Measurements from ENCODE around the gene FAM216A. TPM values are rescaled to one million over a fixed set of nuclear protein-coding genes. Genes with fewer than 3 reads are reported as not detected.

FAM216A gene
- total RNA-seq, 4 donors from 2014 or later = 2.3 to 5.0 (median 3.2) TPM

- 49% methylated on average over 5 of the region's 5 CpGs for WGBS
- H3K9me3 ChIP-seq = no peaks in the 10 kb centered on the region
- peaks cover 31% of the 10 kb centered on the region for H3K4me1 ChIP-seq
- TF ChIP-seq CTCF (IDR thresholded peaks at IDR 0.05) = no peak
- TF ChIP-seq EP300 (IDR thresholded peaks at IDR 0.05) = no peak
- no peak for TF ChIP-seq POLR2AphosphoS5 (IDR thresholded peaks at IDR 0.05)
- TF ChIP-seq POLR2A (IDR thresholded peaks at IDR 0.05) = no peak
- peak overlapping the region; percentile 81 for H3K4me3 ChIP-seq
- H3K27ac ChIP-seq = no peak overlapping the region
- H3K36me3 ChIP-seq = peaks cover 29% of the 10 kb centered on the region
- DNase-seq (ENCODE audit: low spot score in 2 of 2) = no peak
- no peaks in the 10 kb centered on the region for H3K27me3 ChIP-seq
These were observed 1.9 kb upstream of the FAM216A start for GRCh38 chr12:110466791-110467190.

DNA sequence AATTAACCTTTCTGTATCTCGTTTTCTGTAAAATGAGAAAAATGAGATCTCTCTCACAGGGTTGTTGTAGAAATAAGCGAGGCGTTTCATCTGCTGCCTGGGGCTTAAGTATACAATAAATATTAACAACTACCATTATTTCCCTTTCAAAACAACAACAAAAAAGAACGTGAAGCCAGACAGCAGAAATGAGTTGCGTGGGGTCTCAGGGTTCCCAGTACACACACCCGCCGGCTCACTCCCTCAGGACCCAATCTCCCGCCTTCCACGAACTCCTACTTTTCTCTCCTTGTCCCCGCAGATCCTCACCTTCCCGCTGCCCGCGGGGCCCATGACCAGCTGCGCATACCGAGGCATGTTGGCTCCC is 815 bp upstream of the FAM216A start:
- H3K27me3 ChIP-seq = no peaks in the 10 kb centered on the region
- H3K9me3 ChIP-seq = no peaks in the 10 kb centered on the region
- TF ChIP-seq POLR2A (IDR thresholded peaks at IDR 0.05) = peak in 1 of 2 donors; percentile 75
- TF ChIP-seq EP300 (IDR thresholded peaks at IDR 0.05) = no peak
- no peak for TF ChIP-seq POLR2AphosphoS5 (IDR thresholded peaks at IDR 0.05)
- no peak for TF ChIP-seq CTCF (IDR thresholded peaks at IDR 0.05)
- peak overlapping the region; percentile 91 for H3K27ac ChIP-seq
- DNase-seq (ENCODE audit: low spot score in 2 of 2) = no peak
- H3K4me3 ChIP-seq = peak overlapping the region; percentile 81
- peaks cover 19% of the 10 kb centered on the region for H3K36me3 ChIP-seq
- peaks cover 31% of the 10 kb centered on the region for H3K4me1 ChIP-seq
- 0% methylated on average over 15 of the region's 15 CpGs for WGBS

DNA sequence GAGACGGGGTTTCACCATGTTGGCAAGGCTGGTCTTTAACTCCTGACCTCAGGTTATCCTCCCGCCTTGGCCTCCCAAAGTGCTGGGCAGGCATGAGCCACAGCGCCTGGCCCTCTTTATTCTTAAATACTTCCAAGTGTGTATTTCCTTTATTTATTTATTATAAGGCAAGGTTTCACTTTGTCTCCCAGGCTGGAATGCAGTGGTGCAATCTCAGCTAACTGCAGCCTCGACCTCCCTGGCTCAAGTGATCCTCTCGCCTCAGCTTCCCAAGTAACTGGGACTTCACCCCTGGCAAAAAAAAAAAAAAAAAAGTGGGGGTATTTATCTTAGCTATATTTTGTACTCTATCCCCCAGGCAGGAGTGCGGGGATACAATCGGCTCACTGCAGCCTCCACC is 6.8 kb downstream of the FAM216A start:
- WGBS = 99% methylated on average over 7 of the region's 7 CpGs
- H3K4me3 ChIP-seq = no peak overlapping the region
- no peaks in the 10 kb centered on the region for H3K27me3 ChIP-seq
- no peaks in the 10 kb centered on the region for H3K4me1 ChIP-seq
- H3K9me3 ChIP-seq = no peaks in the 10 kb centered on the region
- H3K36me3 ChIP-seq = no peaks in the 10 kb centered on the region
- TF ChIP-seq EP300 (IDR thresholded peaks at IDR 0.05) (no peak), POLR2A (IDR thresholded peaks at IDR 0.05) (no peak), CTCF (IDR thresholded peaks at IDR 0.05) (no peak), POLR2AphosphoS5 (IDR thresholded peaks at IDR 0.05) (no peak)
- H3K27ac ChIP-seq = no peak overlapping the region
- no peak for DNase-seq (ENCODE audit: low spot score in 2 of 2)

- H3K27ac ChIP-seq = no peak overlapping the region
- DNase-seq (ENCODE audit: low spot score in 2 of 2) = no peak
- 41% methylated on average over 4 of the region's 4 CpGs for WGBS
- no peak for TF ChIP-seq POLR2A (IDR thresholded peaks at IDR 0.05)
- no peak for TF ChIP-seq CTCF (IDR thresholded peaks at IDR 0.05)
- TF ChIP-seq EP300 (IDR thresholded peaks at IDR 0.05) = no peak
- no peak for TF ChIP-seq POLR2AphosphoS5 (IDR thresholded peaks at IDR 0.05)
- peaks cover 20% of the 10 kb centered on the region for H3K36me3 ChIP-seq
- H3K4me3 ChIP-seq = no peak overlapping the region
- H3K9me3 ChIP-seq = no peaks in the 10 kb centered on the region
- H3K4me1 ChIP-seq = peaks cover 34% of the 10 kb centered on the region
- no peaks in the 10 kb centered on the region for H3K27me3 ChIP-seq
These were observed 30.5 kb downstream of the FAM216A start for GRCh38 chr12:110498984-110499706.

- Histone ChIP-seq H3K27ac (peak overlapping the region; percentile 94), H3K27me3 (no peaks in the 10 kb centered on the region), H3K9me3 (no peaks in the 10 kb centered on the region), H3K36me3 (no peaks in the 10 kb centered on the region), H3K4me3 (peak overlapping the region; percentile 73), H3K4me1 (peaks cover 34% of the 10 kb centered on the region)
- WGBS = under 1% methylated on average over 17 of the region's 17 CpGs
- TF ChIP-seq EP300 (IDR thresholded peaks at IDR 0.05) = no peak
- no peak for TF ChIP-seq CTCF (IDR thresholded peaks at IDR 0.05)
- TF ChIP-seq POLR2AphosphoS5 (IDR thresholded peaks at IDR 0.05) = no peak
- TF ChIP-seq POLR2A (IDR thresholded peaks at IDR 0.05) = no peak
- no peak for DNase-seq (ENCODE audit: low spot score in 2 of 2)
These were observed 32.7 kb downstream of the FAM216A start for GRCh38 chr12:110501399-110501751.
